ENCODE results near the gene FAXDC2. TPM values are rescaled to one million over a fixed set of nuclear protein-coding genes. Genes with fewer than 3 reads are reported as not detected.

The FAXDC2 gene
- total RNA-seq, 1 donor from 2014 or later: 3.6 TPM

DNA sequence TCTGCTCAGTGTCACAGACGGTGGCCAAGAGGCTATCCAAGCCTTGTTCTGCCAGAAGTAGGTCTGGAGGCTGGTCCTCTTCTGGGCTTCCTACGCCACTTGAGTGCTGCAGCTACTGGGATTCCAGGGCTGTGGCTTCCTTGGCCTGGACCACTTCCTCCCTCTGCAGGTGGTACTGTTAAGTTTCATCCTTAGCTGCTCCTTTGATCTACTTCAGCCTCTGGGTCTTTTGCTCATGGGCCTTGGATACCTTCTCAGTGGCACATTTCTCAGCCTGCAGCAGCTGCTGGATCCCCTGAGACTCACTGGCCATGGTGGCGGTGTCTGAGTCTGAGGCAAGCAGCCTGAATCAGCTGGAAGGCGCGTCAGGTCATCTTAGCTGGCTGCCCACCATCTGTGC lies 18.3 kb upstream of the FAXDC2 start:
- no peak overlapping the region for H3K4me2 ChIP-seq (ENCODE audit: low read length)
- peaks cover 36% of the 10 kb centered on the region for H3K36me3 ChIP-seq (ENCODE audit: insufficient read depth, low read length)
- no peak for TF ChIP-seq EZH2 (IDR thresholded peaks at IDR 0.05; ENCODE audit: insufficient read depth, low read length)
- TF ChIP-seq, protein P1, sequence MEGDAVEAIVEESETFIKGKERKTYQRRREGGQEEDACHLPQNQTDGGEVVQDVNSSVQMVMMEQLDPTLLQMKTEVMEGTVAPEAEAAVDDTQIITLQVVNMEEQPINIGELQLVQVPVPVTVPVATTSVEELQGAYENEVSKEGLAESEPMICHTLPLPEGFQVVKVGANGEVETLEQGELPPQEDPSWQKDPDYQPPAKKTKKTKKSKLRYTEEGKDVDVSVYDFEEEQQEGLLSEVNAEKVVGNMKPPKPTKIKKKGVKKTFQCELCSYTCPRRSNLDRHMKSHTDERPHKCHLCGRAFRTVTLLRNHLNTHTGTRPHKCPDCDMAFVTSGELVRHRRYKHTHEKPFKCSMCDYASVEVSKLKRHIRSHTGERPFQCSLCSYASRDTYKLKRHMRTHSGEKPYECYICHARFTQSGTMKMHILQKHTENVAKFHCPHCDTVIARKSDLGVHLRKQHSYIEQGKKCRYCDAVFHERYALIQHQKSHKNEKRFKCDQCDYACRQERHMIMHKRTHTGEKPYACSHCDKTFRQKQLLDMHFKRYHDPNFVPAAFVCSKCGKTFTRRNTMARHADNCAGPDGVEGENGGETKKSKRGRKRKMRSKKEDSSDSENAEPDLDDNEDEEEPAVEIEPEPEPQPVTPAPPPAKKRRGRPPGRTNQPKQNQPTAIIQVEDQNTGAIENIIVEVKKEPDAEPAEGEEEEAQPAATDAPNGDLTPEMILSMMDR (IDR thresholded peaks at IDR 0.05; ENCODE audit: insufficient read depth, low read depth, low read length): no peak
- H3K4me1 Mint-ChIP-seq (ENCODE audit: low read depth, unreplicated experiment): no peaks in the 10 kb centered on the region
- no peaks in the 10 kb centered on the region for H3K27me3 ChIP-seq (ENCODE audit: insufficient read depth, low read length)
- no peak overlapping the region for H3K27ac Mint-ChIP-seq (ENCODE audit: unreplicated experiment)
- no peaks in the 10 kb centered on the region for H3K4me1 ChIP-seq (ENCODE audit: insufficient read depth, low read length)
- H2AFZ ChIP-seq (ENCODE audit: low read depth, low read length): no peak overlapping the region
- no peak overlapping the region for H3K4me3 ChIP-seq (ENCODE audit: insufficient read depth, low read depth, low read length)
- DNase-seq (ENCODE audit: low read depth) (no peak), FAIRE-seq (no peak)
- H3K4me3 Mint-ChIP-seq (ENCODE audit: unreplicated experiment): no peak overlapping the region
- no peaks in the 10 kb centered on the region for H3K27me3 Mint-ChIP-seq (ENCODE audit: low read depth, unreplicated experiment)
- H3K27ac ChIP-seq (ENCODE audit: low read depth, low read length): no peak overlapping the region
- peaks cover 21% of the 10 kb centered on the region for H3K36me3 Mint-ChIP-seq (ENCODE audit: low read depth, unreplicated experiment)
- no peaks in the 10 kb centered on the region for H3K9me3 Mint-ChIP-seq (ENCODE audit: unreplicated experiment)
- no peaks in the 10 kb centered on the region for H3K9me3 ChIP-seq (ENCODE audit: insufficient read depth, low read depth, low read length)
- H3K9ac ChIP-seq (ENCODE audit: low read length): no peak overlapping the region
- peaks cover 44% of the 10 kb centered on the region for H4K20me1 ChIP-seq (ENCODE audit: insufficient read depth, low read length)
- H3K79me2 ChIP-seq (ENCODE audit: insufficient read depth, low read length): peaks cover 25% of the 10 kb centered on the region

DNA sequence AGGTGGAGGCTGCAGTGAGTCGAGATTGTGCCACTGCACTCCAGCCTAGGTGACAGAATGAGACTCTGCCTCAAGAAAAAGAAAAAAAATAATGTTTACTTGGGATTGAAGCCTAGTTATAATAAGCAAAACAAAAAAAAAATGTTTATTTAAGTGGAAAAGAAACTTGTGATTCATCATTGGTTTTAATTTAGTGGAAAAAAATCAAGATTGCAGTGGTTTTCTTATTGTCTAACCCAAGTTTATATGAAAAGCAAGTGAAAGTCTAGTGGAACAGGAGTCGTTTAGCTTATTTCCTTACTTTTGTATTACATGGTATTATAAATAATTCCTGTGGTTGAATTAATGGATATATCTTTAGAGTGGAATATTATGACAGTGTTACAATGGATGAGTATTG lies 16.4 kb upstream of the FAXDC2 start:
- Histone ChIP-seq H3K4me2 (ENCODE audit: low read length) (no peak overlapping the region), H3K4me1 (ENCODE audit: insufficient read depth, low read length) (no peaks in the 10 kb centered on the region), H3K36me3 (ENCODE audit: insufficient read depth, low read length) (peaks cover 25% of the 10 kb centered on the region), H3K4me3 (ENCODE audit: insufficient read depth, low read depth, low read length) (no peak overlapping the region), H3K9ac (ENCODE audit: low read length) (no peak overlapping the region), H3K9me3 (ENCODE audit: insufficient read depth, low read depth, low read length) (no peaks in the 10 kb centered on the region), H3K27me3 (ENCODE audit: insufficient read depth, low read length) (no peaks in the 10 kb centered on the region), H4K20me1 (ENCODE audit: insufficient read depth, low read length) (peaks cover 62% of the 10 kb centered on the region), H2AFZ (ENCODE audit: low read depth, low read length) (no peak overlapping the region), H3K79me2 (ENCODE audit: insufficient read depth, low read length) (peaks cover 43% of the 10 kb centered on the region), H3K27ac (ENCODE audit: low read depth, low read length) (no peak overlapping the region)
- TF ChIP-seq, protein P1 (IDR thresholded peaks at IDR 0.05; ENCODE audit: insufficient read depth, low read depth, low read length): no peak
- TF ChIP-seq EZH2 (IDR thresholded peaks at IDR 0.05; ENCODE audit: insufficient read depth, low read length): no peak
- Mint-ChIP-seq H3K36me3 (ENCODE audit: low read depth, unreplicated experiment) (peaks cover 18% of the 10 kb centered on the region), H3K9me3 (ENCODE audit: unreplicated experiment) (no peaks in the 10 kb centered on the region), H3K4me1 (ENCODE audit: low read depth, unreplicated experiment) (peaks cover 11% of the 10 kb centered on the region), H3K27me3 (ENCODE audit: low read depth, unreplicated experiment) (no peaks in the 10 kb centered on the region), H3K27ac (ENCODE audit: unreplicated experiment) (no peak overlapping the region), H3K4me3 (ENCODE audit: unreplicated experiment) (no peak overlapping the region)
- DNase-seq (ENCODE audit: low read depth) (no peak), FAIRE-seq (no peak)

DNA sequence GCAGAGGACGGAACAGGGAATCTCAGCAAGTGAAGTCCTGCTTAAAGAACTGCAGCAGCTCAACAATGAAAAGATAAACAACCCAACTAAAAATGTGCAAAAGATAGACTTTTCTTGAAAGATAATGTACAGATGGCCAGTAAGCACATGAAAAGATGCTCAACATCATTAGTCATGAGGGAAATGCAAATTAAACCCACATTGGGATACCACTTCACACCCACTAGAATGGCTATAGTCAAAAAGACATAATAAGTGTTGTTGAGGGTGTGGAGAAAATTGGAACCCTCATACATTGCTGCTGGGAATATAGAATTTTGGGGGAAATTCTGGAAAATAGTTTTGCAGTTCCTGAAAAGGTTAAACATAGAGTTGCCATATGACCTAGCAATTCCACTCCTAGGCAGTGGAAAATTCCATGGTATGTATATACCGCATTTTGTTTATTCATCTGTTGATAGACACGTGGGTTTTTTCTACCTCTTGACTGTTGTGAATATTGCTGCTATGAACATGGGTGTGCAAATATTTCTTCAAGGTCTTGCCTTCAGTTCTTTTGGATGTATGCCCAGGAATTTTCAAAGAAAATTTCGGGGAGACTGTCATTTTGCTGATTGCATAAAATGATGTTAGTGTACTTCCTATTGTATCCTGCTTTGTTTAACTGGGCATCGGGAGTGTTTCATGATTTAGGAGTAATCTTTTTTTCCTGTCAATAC lies 15.2 kb upstream of the FAXDC2 start:
- no peaks in the 10 kb centered on the region for H3K9me3 Mint-ChIP-seq (ENCODE audit: unreplicated experiment)
- Histone ChIP-seq H4K20me1 (ENCODE audit: insufficient read depth, low read length) (peaks cover 71% of the 10 kb centered on the region), H3K9ac (ENCODE audit: low read length) (no peak overlapping the region), H3K27ac (ENCODE audit: low read depth, low read length) (no peak overlapping the region), H2AFZ (ENCODE audit: low read depth, low read length) (no peak overlapping the region), H3K9me3 (ENCODE audit: insufficient read depth, low read depth, low read length) (no peaks in the 10 kb centered on the region), H3K4me2 (ENCODE audit: low read length) (no peak overlapping the region), H3K4me3 (ENCODE audit: insufficient read depth, low read depth, low read length) (no peak overlapping the region), H3K27me3 (ENCODE audit: insufficient read depth, low read length) (no peaks in the 10 kb centered on the region), H3K4me1 (ENCODE audit: insufficient read depth, low read length) (peaks cover 2% of the 10 kb centered on the region), H3K79me2 (ENCODE audit: insufficient read depth, low read length) (peaks cover 55% of the 10 kb centered on the region), H3K36me3 (ENCODE audit: insufficient read depth, low read length) (peaks cover 16% of the 10 kb centered on the region)
- DNase-seq (ENCODE audit: low read depth) (no peak), FAIRE-seq (no peak)
- peaks cover 15% of the 10 kb centered on the region for H3K4me1 Mint-ChIP-seq (ENCODE audit: low read depth, unreplicated experiment)
- H3K27me3 Mint-ChIP-seq (ENCODE audit: low read depth, unreplicated experiment): no peaks in the 10 kb centered on the region
- TF ChIP-seq, protein P1 (IDR thresholded peaks at IDR 0.05; ENCODE audit: insufficient read depth, low read depth, low read length): no peak
- TF ChIP-seq EZH2 (IDR thresholded peaks at IDR 0.05; ENCODE audit: insufficient read depth, low read length): no peak
- H3K4me3 Mint-ChIP-seq (ENCODE audit: unreplicated experiment): no peak overlapping the region
- no peak overlapping the region for H3K27ac Mint-ChIP-seq (ENCODE audit: unreplicated experiment)
- H3K36me3 Mint-ChIP-seq (ENCODE audit: low read depth, unreplicated experiment): peaks cover 16% of the 10 kb centered on the region
